ENCODE results near the gene TNNC1. TPM values are rescaled to one million over a fixed set of nuclear protein-coding genes. Genes with fewer than 3 reads are reported as not detected.

TNNC1 gene
- total and polyA plus RNA-seq, 4 donors, result 0.21 to 0.75 (median 0.35) TPM

GRCh38 chr3:52458770-52459545 is 5.1 kb upstream of the TNNC1 start:
- WGBS, result 93% methylated on average over 14 of the region's 14 CpGs
- no peak for TF ChIP-seq ZBTB33 (IDR thresholded peaks at IDR 0.05)
- TF ChIP-seq FOXA2 (IDR thresholded peaks at IDR 0.05), result no peak
- TF ChIP-seq MAX (IDR thresholded peaks at IDR 0.05), result no peak
- TF ChIP-seq FOXA1 (IDR thresholded peaks at IDR 0.05), result no peak
- TF ChIP-seq RXRA (IDR thresholded peaks at IDR 0.05), result no peak
- TF ChIP-seq CTCF (IDR thresholded peaks at IDR 0.05; ENCODE audit: low read depth, low read length, missing input control), result no peak
- no peak for TF ChIP-seq REST (IDR thresholded peaks at IDR 0.05)
- TF ChIP-seq EGR1 (IDR thresholded peaks at IDR 0.05; ENCODE audit: low read depth in 2 of 2), result no peak
- no peak for TF ChIP-seq YY1 (IDR thresholded peaks at IDR 0.05)
- TF ChIP-seq SP1 (IDR thresholded peaks at IDR 0.05), result no peak
- no peak for TF ChIP-seq TAF1 (conservative IDR thresholded peaks at IDR 0.05)
- no peak for TF ChIP-seq HNF4G (IDR thresholded peaks at IDR 0.05)
- TF ChIP-seq GABPA (IDR thresholded peaks at IDR 0.05 in 1 of 2, conservative IDR thresholded peaks at IDR 0.05 in 1 of 2), result no peak
- TF ChIP-seq JUND (IDR thresholded peaks at IDR 0.05), result no peak
- TF ChIP-seq RAD21 (IDR thresholded peaks at IDR 0.05), result no peak
- TF ChIP-seq HNF4A (conservative IDR thresholded peaks at IDR 0.05), result no peak
- no peak for TF ChIP-seq ATF3 (IDR thresholded peaks at IDR 0.05)
- Histone ChIP-seq H3K27ac (ENCODE audit: low read depth in 1 of 2, low read length in 2 of 2) (no peak overlapping the region), H3K4me3 (ENCODE audit: low read depth in 1 of 3, low read length in 3 of 3) (no peak overlapping the region), H3K4me1 (ENCODE audit: control insufficient read depth in 4 of 4, insufficient read depth in 4 of 4, low read length in 3 of 4) (peaks cover 0 to 19% (median 10%) of the 10 kb centered on the region in 4 donors), H3K9ac (ENCODE audit: low read depth in 1 of 2, low read length in 2 of 2) (no peak overlapping the region), H3K9me3 (ENCODE audit: control insufficient read depth in 4 of 4, low read length in 3 of 4) (no peaks in the 10 kb centered on the region), H3K27me3 (ENCODE audit: control insufficient read depth in 4 of 4, insufficient read depth in 4 of 4, low read length in 3 of 4) (no peaks in the 10 kb centered on the region), H3K36me3 (ENCODE audit: control insufficient read depth in 4 of 4, insufficient read depth in 3 of 4, low read depth in 1 of 4, low read length in 3 of 4) (peaks cover 4 to 39% (median 23%) of the 10 kb centered on the region in 4 donors)
- no peak for DNase-seq (ENCODE audit: low spot score)

Measured in liver (tissue), 9 donors.